Activated naive CD4-positive, alpha-beta T cell treated with anti-CD3 and anti-CD28 coated beads for 36 hours (primary cell): ENCODE data around the gene DIP2C. TPM values are rescaled to one million over a fixed set of nuclear protein-coding genes. Genes with fewer than 3 reads are reported as not detected.

Source experiments
- CTCF ChIA-PET: fragments of 350-600 bp; sonication (Branson Sonifier 250); formaldehyde crosslinking; loops from one replicate; lab custom pipeline; 2021; ENCODE audit warnings: antibody characterized with exemption; lab: Charles Lee
- DNase-seq: peaks from one replicate; pipeline ENCODE4 v3.0.0-alpha.2; 2020
- H3K27ac Mint-ChIP-seq: one replicate; pipeline ENCODE4 v1.8.0; 2021; ENCODE audit warnings: mild to moderate bottlenecking, mixed read lengths
- H3K27me3 Mint-ChIP-seq: one replicate; pipeline ENCODE4 v1.8.0; 2021; ENCODE audit warnings: low read depth, mixed read lengths
- H3K36me3 Mint-ChIP-seq: one replicate; pipeline ENCODE4 v1.8.0; 2021; ENCODE audit warnings: low read depth, mixed read lengths
- H3K4me1 Mint-ChIP-seq: one replicate; pipeline ENCODE4 v1.8.0; 2021; ENCODE audit warnings: low read depth, mixed read lengths
- H3K4me3 Mint-ChIP-seq: one replicate; pipeline ENCODE4 v1.8.0; 2021; ENCODE audit warnings: mild to moderate bottlenecking, moderate library complexity, mixed read lengths
- H3K9me3 Mint-ChIP-seq: one replicate; pipeline ENCODE4 v1.8.0; 2021; ENCODE audit warnings: mixed read lengths
- intact Hi-C: fragments of 100-400 bp; cut with micrococcal nuclease; formaldehyde crosslinking; loops from one replicate; pipeline ENCODE4 v1.15.1; 2023
- total RNA-seq, 2 experiments: library from RNA; stranded (reverse); gene quantifications; one replicate each; pipeline ENCODE4 v1.2.3, GENCODE V29; 2021

Gene DIP2C
- total RNA-seq, 2 experiments from 2014 or later, result 0.67 to 0.91 TPM

GRCh38 chr10:561721-562120 is 127.7 kb downstream of the DIP2C start:
- H3K27me3 Mint-ChIP-seq, result no peaks in the 10 kb centered on the region
- no peaks in the 10 kb centered on the region for H3K36me3 Mint-ChIP-seq
- CTCF ChIA-PET, result no interaction called here
- H3K4me3 Mint-ChIP-seq, result no peak overlapping the region
- H3K27ac Mint-ChIP-seq, result no peak overlapping the region
- H3K9me3 Mint-ChIP-seq, result peaks cover 9% of the 10 kb centered on the region
- DNase-seq, result no peak
- intact Hi-C loops, result no loop called here
- peaks cover 11% of the 10 kb centered on the region for H3K4me1 Mint-ChIP-seq

GRCh38 chr10:560314-560992 is 129.0 kb downstream of the DIP2C start:
- Mint-ChIP-seq H3K36me3 (no peaks in the 10 kb centered on the region), H3K4me1 (peaks cover 18% of the 10 kb centered on the region), H3K27ac (no peak overlapping the region), H3K27me3 (no peaks in the 10 kb centered on the region), H3K9me3 (peaks cover 9% of the 10 kb centered on the region), H3K4me3 (no peak overlapping the region)
- CTCF ChIA-PET, result no interaction called here
- no peak for DNase-seq
- intact Hi-C loops, result no loop called here

GRCh38 chr10:559767-560047 is 129.8 kb downstream of the DIP2C start:
- intact Hi-C loops, result no loop called here
- no peaks in the 10 kb centered on the region for H3K27me3 Mint-ChIP-seq
- H3K27ac Mint-ChIP-seq, result no peak overlapping the region

GRCh38 chr10:558891-559766 is 130.3 kb downstream of the DIP2C start:
- Mint-ChIP-seq H3K27ac (no peak overlapping the region), H3K36me3 (no peaks in the 10 kb centered on the region), H3K4me1 (peaks cover 18% of the 10 kb centered on the region), H3K27me3 (no peaks in the 10 kb centered on the region), H3K4me3 (no peak overlapping the region), H3K9me3 (peaks cover 4% of the 10 kb centered on the region)
- intact Hi-C loops, result no loop called here
- CTCF ChIA-PET, result no interaction called here
- no peak for DNase-seq

More at GRCh38 chr10:559767-560047, 129.8 kb downstream of the DIP2C start:
- Mint-ChIP-seq H3K36me3 (no peaks in the 10 kb centered on the region), H3K9me3 (peaks cover 8% of the 10 kb centered on the region), H3K4me3 (no peak overlapping the region), H3K4me1 (peaks cover 18% of the 10 kb centered on the region)
- CTCF ChIA-PET, result no interaction called here
- DNase-seq, result no peak

GRCh38 chr10:558364-558763 is 131.1 kb downstream of the DIP2C start:
- Mint-ChIP-seq H3K4me1 (peaks cover 18% of the 10 kb centered on the region), H3K36me3 (no peaks in the 10 kb centered on the region), H3K9me3 (no peaks in the 10 kb centered on the region), H3K27ac (no peak overlapping the region), H3K4me3 (no peak overlapping the region), H3K27me3 (no peaks in the 10 kb centered on the region)
- CTCF ChIA-PET, result no interaction called here
- no peak for DNase-seq
- intact Hi-C loops, result no loop called here

- CTCF ChIA-PET, result no interaction called here
- Mint-ChIP-seq H3K9me3 (no peaks in the 10 kb centered on the region), H3K4me1 (peaks cover 18% of the 10 kb centered on the region), H3K27me3 (no peaks in the 10 kb centered on the region), H3K27ac (no peak overlapping the region), H3K4me3 (no peak overlapping the region), H3K36me3 (no peaks in the 10 kb centered on the region)
- peak; percentile 79 for DNase-seq
- intact Hi-C loops, result no loop called here
Measured at GRCh38 chr10:557792-558328, 131.6 kb downstream of the DIP2C start.

- no peak for DNase-seq
- H3K9me3 Mint-ChIP-seq, result no peaks in the 10 kb centered on the region
- no peaks in the 10 kb centered on the region for H3K27me3 Mint-ChIP-seq
- H3K27ac Mint-ChIP-seq, result no peak overlapping the region
- no peaks in the 10 kb centered on the region for H3K36me3 Mint-ChIP-seq
- intact Hi-C loops, result no loop called here
- H3K4me1 Mint-ChIP-seq, result peaks cover 18% of the 10 kb centered on the region
- CTCF ChIA-PET, result no interaction called here
- H3K4me3 Mint-ChIP-seq, result no peak overlapping the region
Measured at GRCh38 chr10:556971-557637, 132.4 kb downstream of the DIP2C start.

GRCh38 chr10:555682-556350 is 133.7 kb downstream of the DIP2C start:
- DNase-seq, result no peak
- intact Hi-C loops, result no loop called here
- Mint-ChIP-seq H3K4me1 (peaks cover 18% of the 10 kb centered on the region), H3K9me3 (no peaks in the 10 kb centered on the region), H3K4me3 (no peak overlapping the region), H3K27me3 (no peaks in the 10 kb centered on the region), H3K27ac (no peak overlapping the region), H3K36me3 (no peaks in the 10 kb centered on the region)
- CTCF ChIA-PET, result no interaction called here

- no peaks in the 10 kb centered on the region for H3K36me3 Mint-ChIP-seq
- no peaks in the 10 kb centered on the region for H3K9me3 Mint-ChIP-seq
- no peak for DNase-seq
- intact Hi-C loops, result no loop called here
- peaks cover 18% of the 10 kb centered on the region for H3K4me1 Mint-ChIP-seq
- H3K4me3 Mint-ChIP-seq, result no peak overlapping the region
- CTCF ChIA-PET, result no interaction called here
- no peak overlapping the region for H3K27ac Mint-ChIP-seq
- H3K27me3 Mint-ChIP-seq, result no peaks in the 10 kb centered on the region
Measured at GRCh38 chr10:555281-555680, 134.2 kb downstream of the DIP2C start.

- Mint-ChIP-seq H3K36me3 (no peaks in the 10 kb centered on the region), H3K27ac (no peak overlapping the region), H3K4me3 (no peak overlapping the region), H3K9me3 (no peaks in the 10 kb centered on the region), H3K27me3 (no peaks in the 10 kb centered on the region), H3K4me1 (peaks cover 18% of the 10 kb centered on the region)
- no peak for DNase-seq
- CTCF ChIA-PET, result no interaction called here
- intact Hi-C loops, result no loop called here
Measured at GRCh38 chr10:554182-554848, 135.2 kb downstream of the DIP2C start.

- Mint-ChIP-seq H3K27ac (no peak overlapping the region), H3K9me3 (no peaks in the 10 kb centered on the region), H3K27me3 (no peaks in the 10 kb centered on the region), H3K4me3 (no peak overlapping the region), H3K4me1 (peaks cover 18% of the 10 kb centered on the region), H3K36me3 (no peaks in the 10 kb centered on the region)
- CTCF ChIA-PET, result no interaction called here
- DNase-seq, result no peak
- intact Hi-C loops, result no loop called here
Measured at GRCh38 chr10:553233-553632, 136.2 kb downstream of the DIP2C start.

GRCh38 chr10:552679-553078 is 136.8 kb downstream of the DIP2C start:
- CTCF ChIA-PET, result no interaction called here
- intact Hi-C loops, result no loop called here
- no peaks in the 10 kb centered on the region for H3K36me3 Mint-ChIP-seq

More at GRCh38 chr10:552679-553078, 136.8 kb downstream of the DIP2C start:
- no peak overlapping the region for H3K27ac Mint-ChIP-seq
- H3K4me1 Mint-ChIP-seq, result peaks cover 14% of the 10 kb centered on the region
- peaks cover 2% of the 10 kb centered on the region for H3K27me3 Mint-ChIP-seq
- no peak for DNase-seq
- no peaks in the 10 kb centered on the region for H3K9me3 Mint-ChIP-seq
- H3K4me3 Mint-ChIP-seq, result no peak overlapping the region
